ENCODE results near the gene CLTCL1.

DNA sequence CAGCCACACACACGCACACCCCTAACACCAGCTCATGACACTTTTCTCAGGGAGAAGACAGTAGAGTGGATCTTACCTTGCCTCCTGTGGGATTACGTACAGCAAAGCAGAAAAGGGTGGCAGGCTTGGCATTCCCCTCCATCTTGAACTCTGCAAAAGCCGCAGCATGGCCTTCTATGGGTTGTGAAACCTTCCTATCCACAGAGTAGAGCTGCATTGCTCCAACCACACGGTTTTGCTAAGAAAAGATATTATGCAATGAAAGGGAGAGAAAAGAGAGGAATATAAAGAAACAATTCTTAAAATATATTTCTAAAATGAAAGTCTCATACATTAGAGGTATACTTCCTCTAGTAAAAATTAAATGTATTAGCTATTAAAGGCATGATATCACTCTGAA, 48.8 kb downstream of the CLTCL1 start:
- TF ChIP-seq, protein P1, sequence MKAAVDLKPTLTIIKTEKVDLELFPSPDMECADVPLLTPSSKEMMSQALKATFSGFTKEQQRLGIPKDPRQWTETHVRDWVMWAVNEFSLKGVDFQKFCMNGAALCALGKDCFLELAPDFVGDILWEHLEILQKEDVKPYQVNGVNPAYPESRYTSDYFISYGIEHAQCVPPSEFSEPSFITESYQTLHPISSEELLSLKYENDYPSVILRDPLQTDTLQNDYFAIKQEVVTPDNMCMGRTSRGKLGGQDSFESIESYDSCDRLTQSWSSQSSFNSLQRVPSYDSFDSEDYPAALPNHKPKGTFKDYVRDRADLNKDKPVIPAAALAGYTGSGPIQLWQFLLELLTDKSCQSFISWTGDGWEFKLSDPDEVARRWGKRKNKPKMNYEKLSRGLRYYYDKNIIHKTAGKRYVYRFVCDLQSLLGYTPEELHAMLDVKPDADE (IDR thresholded peaks at IDR 0.05): no peak
- TF ChIP-seq CTCF (conservative IDR thresholded peaks at IDR 0.05; ENCODE audit: low read depth in 2 of 2) (no peak), EZH2 (IDR thresholded peaks at IDR 0.05; ENCODE audit: low read depth, unreplicated experiment) (no peak), POLR2AphosphoS5 (IDR thresholded peaks at IDR 0.05; ENCODE audit: low read depth) (no peak), STAT1 (IDR thresholded peaks at IDR 0.05; ENCODE audit: unreplicated experiment) (no peak), EZH2phosphoT487 (IDR thresholded peaks at IDR 0.05; ENCODE audit: unreplicated experiment) (no peak), CREB1 (CRISPR knock-in tag; IDR thresholded peaks at IDR 0.05; ENCODE audit: low read depth) (no peak), JUNB (IDR thresholded peaks at IDR 0.05; ENCODE audit: unreplicated experiment) (no peak)
- TF ChIP-seq, protein P2, sequence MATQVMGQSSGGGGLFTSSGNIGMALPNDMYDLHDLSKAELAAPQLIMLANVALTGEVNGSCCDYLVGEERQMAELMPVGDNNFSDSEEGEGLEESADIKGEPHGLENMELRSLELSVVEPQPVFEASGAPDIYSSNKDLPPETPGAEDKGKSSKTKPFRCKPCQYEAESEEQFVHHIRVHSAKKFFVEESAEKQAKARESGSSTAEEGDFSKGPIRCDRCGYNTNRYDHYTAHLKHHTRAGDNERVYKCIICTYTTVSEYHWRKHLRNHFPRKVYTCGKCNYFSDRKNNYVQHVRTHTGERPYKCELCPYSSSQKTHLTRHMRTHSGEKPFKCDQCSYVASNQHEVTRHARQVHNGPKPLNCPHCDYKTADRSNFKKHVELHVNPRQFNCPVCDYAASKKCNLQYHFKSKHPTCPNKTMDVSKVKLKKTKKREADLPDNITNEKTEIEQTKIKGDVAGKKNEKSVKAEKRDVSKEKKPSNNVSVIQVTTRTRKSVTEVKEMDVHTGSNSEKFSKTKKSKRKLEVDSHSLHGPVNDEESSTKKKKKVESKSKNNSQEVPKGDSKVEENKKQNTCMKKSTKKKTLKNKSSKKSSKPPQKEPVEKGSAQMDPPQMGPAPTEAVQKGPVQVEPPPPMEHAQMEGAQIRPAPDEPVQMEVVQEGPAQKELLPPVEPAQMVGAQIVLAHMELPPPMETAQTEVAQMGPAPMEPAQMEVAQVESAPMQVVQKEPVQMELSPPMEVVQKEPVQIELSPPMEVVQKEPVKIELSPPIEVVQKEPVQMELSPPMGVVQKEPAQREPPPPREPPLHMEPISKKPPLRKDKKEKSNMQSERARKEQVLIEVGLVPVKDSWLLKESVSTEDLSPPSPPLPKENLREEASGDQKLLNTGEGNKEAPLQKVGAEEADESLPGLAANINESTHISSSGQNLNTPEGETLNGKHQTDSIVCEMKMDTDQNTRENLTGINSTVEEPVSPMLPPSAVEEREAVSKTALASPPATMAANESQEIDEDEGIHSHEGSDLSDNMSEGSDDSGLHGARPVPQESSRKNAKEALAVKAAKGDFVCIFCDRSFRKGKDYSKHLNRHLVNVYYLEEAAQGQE (IDR thresholded peaks at IDR 0.05; ENCODE audit: unreplicated experiment): no peak

All from GM23338 (cell line).